OCI-LY7 (cell line): ENCODE measurements around the gene NACAD. TPM values are rescaled to one million over a fixed set of nuclear protein-coding genes. Genes with fewer than 3 reads are reported as not detected.

Source experiments
- BruUV-seq: library from RNA; stranded (reverse); fragments of 400-500 nt; replicated peaks from 2 replicates; lab custom pipeline; 2021; lab: Mats Ljungman, UMichigan
- CTCF ChIA-PET: fragments of 300-600 bp; sonication (Branson Sonifier 250); formaldehyde crosslinking; loops from one replicate; lab custom pipeline; 2022; ENCODE audit warnings: antibody characterized with exemption; ENCODE audit not compliant: unreplicated experiment; lab: Charles Lee
- POLR2A ChIA-PET: fragments of 300-600 bp; sonication (Branson Sonifier 250); formaldehyde crosslinking; loops from one replicate; lab custom pipeline; 2022; ENCODE audit warnings: antibody characterized with exemption; lab: Charles Lee
- DNase-seq: peaks from one replicate; pipeline ENCODE4 v3.0.0-alpha.2; 2015; ENCODE audit warnings: low spot score
- H2AFZ ChIP-seq: fragments of 200-600 bp; sonication (generic), shearing (Covaris generic); 2 replicates; pipeline ENCODE4 v1.6.1; 2014; ENCODE audit warnings: mild to moderate bottlenecking, antibody characterized with exemption, low read length, moderate library complexity
- H3K27ac ChIP-seq: fragments of 200-600 bp; sonication (generic); 2 replicates; pipeline ENCODE4 v1.5.1; 2014; ENCODE audit warnings: mixed run types, low read depth, mild to moderate bottlenecking, moderate library complexity, low read length, inconsistent platforms; ENCODE audit not compliant: poor library complexity, severe bottlenecking
- H3K36me3 ChIP-seq: fragments of 200-600 bp; sonication (generic); 2 replicates; pipeline ENCODE4 v1.6.1; 2014; ENCODE audit warnings: mild to moderate bottlenecking, antibody characterized with exemption, low read length, moderate library complexity, mixed read lengths; ENCODE audit not compliant: insufficient read depth
- H3K4me1 ChIP-seq: fragments of 200-600 bp; sonication (generic); 2 replicates; pipeline ENCODE4 v1.5.1; 2014; ENCODE audit warnings: mild to moderate bottlenecking, low read length; ENCODE audit not compliant: insufficient read depth, poor library complexity, severe bottlenecking
- H3K4me2 ChIP-seq: fragments of 200-600 bp; sonication (generic); 2 replicates; pipeline ENCODE4 v1.6.1; 2014; ENCODE audit warnings: mild to moderate bottlenecking, low read length
- H3K4me3 ChIP-seq: fragments of 200-600 bp; sonication (generic); 2 replicates; pipeline ENCODE4 v1.5.1; 2014; ENCODE audit warnings: mild to moderate bottlenecking, low read depth, low read length; ENCODE audit not compliant: poor library complexity, severe bottlenecking
- H3K79me2 ChIP-seq: fragments of 200-600 bp; sonication (generic); 2 replicates; pipeline ENCODE4 v1.6.1; 2016; ENCODE audit warnings: low read depth, mild to moderate bottlenecking, low read length, moderate library complexity, mixed read lengths; ENCODE audit not compliant: insufficient read depth
- H3K9me2 ChIP-seq: fragments of 200-600 bp; sonication (generic); 2 replicates; pipeline ENCODE4 v1.6.1; 2016; ENCODE audit warnings: mild to moderate bottlenecking, low read length, mixed read lengths; ENCODE audit not compliant: insufficient read depth
- H3K9me3 ChIP-seq: fragments of 200-600 bp; sonication (generic); 2 replicates; pipeline ENCODE4 v1.6.1; 2014; ENCODE audit warnings: mild to moderate bottlenecking, mixed run types, low read length, mixed read lengths
- H4K20me1 ChIP-seq: fragments of 200-600 bp; sonication (generic); 2 replicates; pipeline ENCODE4 v1.6.1; 2014; ENCODE audit warnings: mild to moderate bottlenecking, antibody characterized with exemption, low read length, moderate library complexity, mixed read lengths; ENCODE audit not compliant: insufficient read depth
- CTCF ChIP-seq: fragments of 200-600 bp; sonication (generic); conservative IDR thresholded peaks from 2 replicates; pipeline ENCODE4 v1.5.1; 2014; ENCODE audit warnings: mild to moderate bottlenecking, antibody characterized with exemption, low read length, moderate library complexity, mixed read lengths
- EZH2phosphoT487 ChIP-seq: fragments of 200-600 bp; sonication (generic); IDR thresholded peaks from 2 replicates; pipeline ENCODE4 v1.6.1; 2018; ENCODE audit warnings: low read depth, borderline replicate concordance, mild to moderate bottlenecking, mixed run types, antibody characterized with exemption, low read length, moderate library complexity, mixed read lengths
- intact Hi-C: fragments of 100-400 bp; cut with micrococcal nuclease; formaldehyde crosslinking; loops from one replicate; pipeline ENCODE4 v1.10.0; 2022; ENCODE audit not compliant: unreplicated experiment
- total RNA-seq, 2 experiments: library from RNA; depleted of rRNA in 1 of 2; stranded (reverse); fragments of >200 nt in 1 of 2; shearing (Covaris generic) in 1 of 2; gene quantifications; 2 replicates each; pipeline ENCODE4 v1.2.3, GENCODE V29; 2014 to 2022

Gene NACAD
- total RNA-seq, 2 experiments from 2014 or later, result not detected

- intact Hi-C loops, result no loop called here
- no TSS peak for BruUV-seq
- no peak overlapping the region for H3K4me2 ChIP-seq
Measured at GRCh38 chr7:45084336-45084735, 4.4 kb downstream of the NACAD start.

GRCh38 chr7:45082831-45083331 is 5.9 kb downstream of the NACAD start:
- CTCF ChIA-PET, result no interaction called here
- Histone ChIP-seq H3K4me1 (no peaks in the 10 kb centered on the region), H3K9me3 (no peaks in the 10 kb centered on the region), H4K20me1 (no peaks in the 10 kb centered on the region), H3K36me3 (peaks cover 3% of the 10 kb centered on the region; the same call in 1 of the 2 replicates), H3K4me2 (no peak overlapping the region), H3K9me2 (no peaks in the 10 kb centered on the region), H2AFZ (no peak overlapping the region), H3K27ac (no peak overlapping the region), H3K79me2 (no peaks in the 10 kb centered on the region), H3K4me3 (no peak overlapping the region)
- intact Hi-C loops, result no loop called here
- no peak for DNase-seq
- POLR2A ChIA-PET, result no interaction called here
- no TSS peak for BruUV-seq
- no peak for TF ChIP-seq CTCF
- no peak for TF ChIP-seq EZH2phosphoT487

More at GRCh38 chr7:45084336-45084735, 4.4 kb downstream of the NACAD start:
- TF ChIP-seq EZH2phosphoT487 (no peak), CTCF (no peak)
- Histone ChIP-seq H4K20me1 (no peaks in the 10 kb centered on the region), H3K9me3 (no peaks in the 10 kb centered on the region), H3K36me3 (no peaks in the 10 kb centered on the region), H3K4me3 (no peak overlapping the region), H3K4me1 (no peaks in the 10 kb centered on the region), H3K27ac (no peak overlapping the region), H2AFZ (no peak overlapping the region), H3K79me2 (no peaks in the 10 kb centered on the region), H3K9me2 (no peaks in the 10 kb centered on the region)
- POLR2A ChIA-PET, result no interaction called here
- DNase-seq, result no peak
- CTCF ChIA-PET, result no interaction called here

- no peak for DNase-seq
- Histone ChIP-seq H3K4me3 (no peak overlapping the region), H3K4me2 (no peak overlapping the region), H3K9me2 (no peaks in the 10 kb centered on the region), H3K27ac (no peak overlapping the region), H4K20me1 (no peaks in the 10 kb centered on the region), H3K4me1 (no peaks in the 10 kb centered on the region), H3K79me2 (no peaks in the 10 kb centered on the region), H3K9me3 (no peaks in the 10 kb centered on the region), H2AFZ (no peak overlapping the region), H3K36me3 (peaks cover 9% of the 10 kb centered on the region)
- TF ChIP-seq EZH2phosphoT487, result no peak
- TF ChIP-seq CTCF, result no peak
- intact Hi-C loops, result no loop called here
- BruUV-seq, result no TSS peak
- CTCF ChIA-PET, result no interaction called here
- POLR2A ChIA-PET, result no interaction called here
Measured at GRCh38 chr7:45082031-45082830, 6.5 kb downstream of the NACAD start.
